Measurements from ENCODE around the gene EIF2S1. TPM values are rescaled to one million over a fixed set of nuclear protein-coding genes. Genes with fewer than 3 reads are reported as not detected.
"Not testable (repeated sequence)": the region's sequence is repeated elsewhere in the genome, so short reads cannot be mapped to it uniquely, and the experiment has no call there.

Gene EIF2S1
- total RNA-seq, 1 donor from 2014 or later, result 193 TPM

- H3K4me1 ChIP-seq, result no peaks in the 10 kb centered on the region
- TF ChIP-seq CTCF (IDR thresholded peaks at IDR 0.05) (no peak), EZH2phosphoT487 (IDR thresholded peaks at IDR 0.05) (no peak), EZH2 (IDR thresholded peaks at IDR 0.05) (no peak)
- no peaks in the 10 kb centered on the region for H3K79me2 ChIP-seq (ENCODE audit: low read depth)
- no peak overlapping the region for H3K4me3 ChIP-seq
- no peaks in the 10 kb centered on the region for H3K9me3 ChIP-seq (ENCODE audit: low read depth)
- H3K36me3 ChIP-seq, result no peaks in the 10 kb centered on the region
- no peak overlapping the region for H3K4me2 ChIP-seq
- peaks cover 13% of the 10 kb centered on the region for H3K4me1 Mint-ChIP-seq
- H3K27me3 Mint-ChIP-seq (ENCODE audit: insufficient read depth, low read depth), result peaks cover 18% of the 10 kb centered on the region
- no peak overlapping the region for H2AFZ ChIP-seq (replicated peaks)
- peaks cover 7% of the 10 kb centered on the region for H3K27me3 ChIP-seq
- H3F3A ChIP-seq (ENCODE audit: low read depth), result no peaks in the 10 kb centered on the region
- H3K9ac ChIP-seq, result no peak overlapping the region
- no peaks in the 10 kb centered on the region for H3K36me3 Mint-ChIP-seq
- no peak overlapping the region for H3K4me3 Mint-ChIP-seq
- H4K20me1 ChIP-seq (ENCODE audit: low read depth), result no peaks in the 10 kb centered on the region
- H3K27ac ChIP-seq, result no peak overlapping the region
- no peak for DNase-seq (ENCODE audit: low spot score)
- H3K27ac Mint-ChIP-seq, result no peak overlapping the region
- no peaks in the 10 kb centered on the region for H3K9me3 Mint-ChIP-seq
These were observed 54.0 kb downstream of the EIF2S1 start for GRCh38 chr14:67413806-67414769.

DNA sequence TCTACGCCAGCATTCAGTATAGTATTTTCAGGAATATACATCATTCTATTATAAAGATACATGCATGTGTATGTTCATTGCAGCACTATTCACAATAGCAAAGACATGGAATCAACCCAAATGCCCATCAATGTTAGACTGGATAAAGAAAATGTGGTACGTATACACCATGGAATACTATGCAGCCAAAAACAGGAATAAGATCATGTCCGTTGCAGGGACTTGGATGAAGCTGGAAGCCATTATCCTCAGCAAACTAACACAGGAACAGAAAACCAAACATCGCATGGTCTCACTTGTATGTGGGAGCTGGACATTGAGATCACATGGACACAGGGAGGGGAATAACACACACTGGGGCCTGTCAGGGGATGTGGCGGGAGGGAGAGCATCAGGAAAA, 55.5 kb downstream of the EIF2S1 start:
- H3K4me2 ChIP-seq; H3K4me1 Mint-ChIP-seq; H3K79me2 ChIP-seq (ENCODE audit: low read depth); H2AFZ ChIP-seq (replicated peaks); H3K27ac Mint-ChIP-seq; H3K4me3 Mint-ChIP-seq; DNase-seq (ENCODE audit: low spot score); H4K20me1 ChIP-seq (ENCODE audit: low read depth); H3K36me3 Mint-ChIP-seq; H3K36me3 ChIP-seq; H3K9me3 Mint-ChIP-seq; H3K9me3 ChIP-seq (ENCODE audit: low read depth); H3K27ac ChIP-seq; H3K9ac ChIP-seq; H3K27me3 ChIP-seq; H3K4me1 ChIP-seq; H3F3A ChIP-seq (ENCODE audit: low read depth); H3K4me3 ChIP-seq: not testable (repeated sequence)
- peaks cover 15% of the 10 kb centered on the region for H3K27me3 Mint-ChIP-seq (ENCODE audit: insufficient read depth, low read depth)

DNA sequence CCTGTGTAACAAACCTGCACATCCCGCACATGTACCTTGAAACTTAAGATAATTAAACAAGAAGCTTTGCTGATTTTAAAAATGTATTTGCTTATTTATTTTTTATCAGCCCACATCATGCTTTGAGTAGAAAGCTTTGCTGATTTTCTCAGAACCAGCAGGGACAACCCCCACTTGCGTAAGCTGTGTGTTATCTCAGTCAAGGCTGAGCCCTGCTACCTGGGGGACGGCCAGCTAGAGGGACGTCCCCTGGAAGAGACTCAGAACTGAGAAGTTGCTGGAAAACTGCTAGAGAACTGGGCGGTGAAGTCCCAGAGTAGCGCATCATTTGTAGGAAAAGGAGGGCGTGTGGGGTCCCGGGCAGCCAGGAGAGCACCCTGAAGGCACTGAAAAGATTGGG, 56.0 kb downstream of the EIF2S1 start:
- Histone ChIP-seq H3K4me2 (no peak overlapping the region), H3K27ac (no peak overlapping the region), H3F3A (ENCODE audit: low read depth) (no peaks in the 10 kb centered on the region), H3K27me3 (peaks cover 7% of the 10 kb centered on the region), H3K36me3 (no peaks in the 10 kb centered on the region), H4K20me1 (ENCODE audit: low read depth) (no peaks in the 10 kb centered on the region), H3K79me2 (ENCODE audit: low read depth) (no peaks in the 10 kb centered on the region), H2AFZ (replicated peaks) (no peak overlapping the region), H3K9ac (no peak overlapping the region), H3K4me1 (no peaks in the 10 kb centered on the region), H3K9me3 (ENCODE audit: low read depth) (no peaks in the 10 kb centered on the region), H3K4me3 (no peak overlapping the region)
- Mint-ChIP-seq H3K27me3 (ENCODE audit: insufficient read depth, low read depth) (peaks cover 13% of the 10 kb centered on the region), H3K27ac (no peak overlapping the region), H3K9me3 (no peaks in the 10 kb centered on the region), H3K4me1 (peaks cover 3% of the 10 kb centered on the region), H3K36me3 (no peaks in the 10 kb centered on the region), H3K4me3 (no peak overlapping the region)
- DNase-seq (ENCODE audit: low spot score), result no peak
- TF ChIP-seq EZH2phosphoT487 (IDR thresholded peaks at IDR 0.05), result no peak
- TF ChIP-seq CTCF (IDR thresholded peaks at IDR 0.05), result no peak
- TF ChIP-seq EZH2 (IDR thresholded peaks at IDR 0.05), result no peak

DNA sequence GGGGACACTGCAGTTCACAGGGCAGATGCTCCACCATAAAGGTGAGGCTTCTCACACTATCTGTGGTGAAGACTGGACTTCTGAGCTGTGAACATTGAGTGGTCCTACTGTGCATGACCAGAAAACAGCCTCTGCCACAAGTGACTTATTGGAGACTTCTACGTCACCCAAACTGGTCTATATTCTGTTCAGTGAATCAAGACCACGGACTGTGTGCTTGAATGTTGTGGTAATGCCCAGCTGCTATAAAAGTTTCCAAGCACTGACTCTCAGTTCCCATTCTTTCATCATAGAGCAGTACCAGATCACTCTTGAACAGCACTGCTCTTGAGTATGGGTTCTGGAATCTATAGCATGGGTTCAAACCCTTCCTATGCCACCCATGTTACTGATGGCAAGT, 56.7 kb downstream of the EIF2S1 start:
- Histone ChIP-seq H3K36me3 (no peaks in the 10 kb centered on the region), H3K9me3 (ENCODE audit: low read depth) (no peaks in the 10 kb centered on the region), H3K79me2 (ENCODE audit: low read depth) (no peaks in the 10 kb centered on the region), H3K4me2 (no peak overlapping the region), H2AFZ (replicated peaks) (no peak overlapping the region), H4K20me1 (ENCODE audit: low read depth) (no peaks in the 10 kb centered on the region), H3K27ac (no peak overlapping the region), H3F3A (ENCODE audit: low read depth) (no peaks in the 10 kb centered on the region), H3K4me1 (no peaks in the 10 kb centered on the region), H3K4me3 (no peak overlapping the region), H3K9ac (no peak overlapping the region), H3K27me3 (peaks cover 7% of the 10 kb centered on the region)
- Mint-ChIP-seq H3K4me3 (no peak overlapping the region), H3K27ac (no peak overlapping the region), H3K9me3 (no peaks in the 10 kb centered on the region), H3K27me3 (ENCODE audit: insufficient read depth, low read depth) (peaks cover 12% of the 10 kb centered on the region), H3K4me1 (no peaks in the 10 kb centered on the region), H3K36me3 (no peaks in the 10 kb centered on the region)
- TF ChIP-seq CTCF (IDR thresholded peaks at IDR 0.05) (no peak), EZH2 (IDR thresholded peaks at IDR 0.05) (no peak), EZH2phosphoT487 (IDR thresholded peaks at IDR 0.05) (no peak)
- no peak for DNase-seq (ENCODE audit: low spot score)
